GM08714 (cell line): ENCODE data around the gene GCK.
"Not testable (repeated sequence)": the region's sequence is repeated elsewhere in the genome, so short reads cannot be mapped to it uniquely, and the experiment has no call there.

Experiments
- H3K4me3 ChIP-seq: fragments of 200-500 bp; sonication (Bioruptor generic); 2 replicates; pipeline ENCODE4 v1.5.1; 2014; ENCODE audit warnings: mild to moderate bottlenecking, low read length, inconsistent platforms
- ZNF274 ChIP-seq: IDR thresholded peaks from 2 replicates; pipeline ENCODE4 v1.6.1; 2012; ENCODE audit warnings: mild to moderate bottlenecking, low read depth, low read length

The GCK gene

GRCh38 chr7:44142028-44142427, 47.2 kb downstream of the GCK start:
- TF ChIP-seq ZNF274: no peak
- no peak overlapping the region for H3K4me3 ChIP-seq

- no peak for TF ChIP-seq ZNF274
- no peak within 1 kb of the TSS for H3K4me3 ChIP-seq
Measured at GRCh38 chr7:44141221-44141850, 47.9 kb downstream of the GCK start, which contains the start of gene MYL7. MYL7 (minus strand) TSS chr7:44141332; CDS start chr7:44141305, 27 bp downstream.

- TF ChIP-seq ZNF274: no peak
- no peak overlapping the region for H3K4me3 ChIP-seq
Measured at GRCh38 chr7:44140341-44140740, 48.9 kb downstream of the GCK start.

GRCh38 chr7:44139311-44140010, 49.8 kb downstream of the GCK start:
- no peak for TF ChIP-seq ZNF274
- H3K4me3 ChIP-seq: no peak overlapping the region

- no peak overlapping the region for H3K4me3 ChIP-seq
- no peak for TF ChIP-seq ZNF274
Measured at GRCh38 chr7:44138698-44139097, 50.5 kb downstream of the GCK start.

- TF ChIP-seq ZNF274: no peak
- no peak overlapping the region for H3K4me3 ChIP-seq
Measured at GRCh38 chr7:44136731-44137130, 52.5 kb downstream of the GCK start.

GRCh38 chr7:44134943-44135628, 54.2 kb downstream of the GCK start:
- no peak overlapping the region for H3K4me3 ChIP-seq
- no peak for TF ChIP-seq ZNF274

GRCh38 chr7:44133295-44133694, 55.9 kb downstream of the GCK start:
- TF ChIP-seq ZNF274: no peak
- no peak overlapping the region for H3K4me3 ChIP-seq

GRCh38 chr7:44132039-44132438, 57.2 kb downstream of the GCK start:
- no peak overlapping the region for H3K4me3 ChIP-seq
- no peak for TF ChIP-seq ZNF274

- TF ChIP-seq ZNF274: no peak
- no peak overlapping the region for H3K4me3 ChIP-seq
Measured at GRCh38 chr7:44131173-44132029, 57.8 kb downstream of the GCK start.

GRCh38 chr7:44128721-44129582, 60.3 kb downstream of the GCK start:
- no peak for TF ChIP-seq ZNF274
- H3K4me3 ChIP-seq: no peak overlapping the region

- no peak for TF ChIP-seq ZNF274
- no peak overlapping the region for H3K4me3 ChIP-seq
Measured at GRCh38 chr7:44127161-44127560, 62.1 kb downstream of the GCK start.

GRCh38 chr7:44126574-44126973, 62.7 kb downstream of the GCK start:
- H3K4me3 ChIP-seq: not testable (repeated sequence)
